ENCODE measurements around the gene YY1.

The YY1 gene

GRCh38 chr14:100238419-100239210, at the start of gene YY1:
Gene YY1, plus strand, starts transcription at chr14:100239144. Its CDS starts 101 bp downstream, at chr14:100239245.
- no peaks in the 10 kb centered on the region for H3K36me3 ChIP-seq (ENCODE audit: insufficient read depth, low read length)
- peak within 1 kb of the TSS; percentile 96 for H3K9ac ChIP-seq (ENCODE audit: low read depth, low read length)
- 0 out of 2 replicates have a peak, but pooled peaks cover 5% of the 10 kb centered on the region for H3K4me1 ChIP-seq (ENCODE audit: insufficient read depth, low read length)
- H3K9me3 ChIP-seq (ENCODE audit: control insufficient read depth, insufficient read depth, low read length): no peaks in the 10 kb centered on the region

GRCh38 chr14:100190126-100190525, 48.8 kb upstream of the YY1 start:
- H3K36me3 ChIP-seq (ENCODE audit: insufficient read depth, low read length): no peaks in the 10 kb centered on the region
- H3K9me3 ChIP-seq (ENCODE audit: control insufficient read depth, insufficient read depth, low read length): no peaks in the 10 kb centered on the region
- no peak overlapping the region for H3K9ac ChIP-seq (ENCODE audit: low read depth, low read length)
- H3K4me1 ChIP-seq (ENCODE audit: insufficient read depth, low read length): peaks cover 4% of the 10 kb centered on the region

GRCh38 chr14:100191584-100192249, 47.2 kb upstream of the YY1 start:
- H3K9ac ChIP-seq (ENCODE audit: low read depth, low read length): no peak overlapping the region
- no peaks in the 10 kb centered on the region for H3K36me3 ChIP-seq (ENCODE audit: insufficient read depth, low read length)
- H3K9me3 ChIP-seq (ENCODE audit: control insufficient read depth, insufficient read depth, low read length): no peaks in the 10 kb centered on the region
- peaks cover 4% of the 10 kb centered on the region for H3K4me1 ChIP-seq (ENCODE audit: insufficient read depth, low read length)

- Histone ChIP-seq H3K4me1 (ENCODE audit: insufficient read depth, low read length) (peaks cover 4% of the 10 kb centered on the region), H3K36me3 (ENCODE audit: insufficient read depth, low read length) (no peaks in the 10 kb centered on the region), H3K9ac (ENCODE audit: low read depth, low read length) (peak overlapping the region; percentile 38; the same call in 1 of the 2 replicates), H3K9me3 (ENCODE audit: control insufficient read depth, insufficient read depth, low read length) (no peaks in the 10 kb centered on the region)
Measured at GRCh38 chr14:100192250-100192671, 46.7 kb upstream of the YY1 start.

- Histone ChIP-seq H3K9me3 (ENCODE audit: control insufficient read depth, insufficient read depth, low read length) (no peaks in the 10 kb centered on the region), H3K4me1 (ENCODE audit: insufficient read depth, low read length) (peaks cover 4% of the 10 kb centered on the region), H3K36me3 (ENCODE audit: insufficient read depth, low read length) (no peaks in the 10 kb centered on the region), H3K9ac (ENCODE audit: low read depth, low read length) (peak overlapping the region; percentile 38; the same call in 1 of the 2 replicates)
Measured at GRCh38 chr14:100192672-100193416, 46.1 kb upstream of the YY1 start.

GRCh38 chr14:100193417-100194357, 45.3 kb upstream of the YY1 start:
- H3K9ac ChIP-seq (ENCODE audit: low read depth, low read length): peak overlapping the region; percentile 32; the same call in 1 of the 2 replicates

GRCh38 chr14:100199240-100199860, 39.6 kb upstream of the YY1 start:
- H3K36me3 ChIP-seq (ENCODE audit: insufficient read depth, low read length): no peaks in the 10 kb centered on the region
- no peak overlapping the region for H3K9ac ChIP-seq (ENCODE audit: low read depth, low read length)
- peaks cover 6% of the 10 kb centered on the region; the same call in 1 of the 2 replicates for H3K4me1 ChIP-seq (ENCODE audit: insufficient read depth, low read length)
- no peaks in the 10 kb centered on the region for H3K9me3 ChIP-seq (ENCODE audit: control insufficient read depth, insufficient read depth, low read length)

More at GRCh38 chr14:100193417-100194357, 45.3 kb upstream of the YY1 start:
- H3K9me3 ChIP-seq (ENCODE audit: control insufficient read depth, insufficient read depth, low read length): no peaks in the 10 kb centered on the region
- H3K36me3 ChIP-seq (ENCODE audit: insufficient read depth, low read length): no peaks in the 10 kb centered on the region
- peaks cover 4% of the 10 kb centered on the region for H3K4me1 ChIP-seq (ENCODE audit: insufficient read depth, low read length)

GRCh38 chr14:100200311-100200710, 38.6 kb upstream of the YY1 start:
- Histone ChIP-seq H3K9me3 (ENCODE audit: control insufficient read depth, insufficient read depth, low read length) (no peaks in the 10 kb centered on the region), H3K36me3 (ENCODE audit: insufficient read depth, low read length) (no peaks in the 10 kb centered on the region), H3K4me1 (ENCODE audit: insufficient read depth, low read length) (peaks cover 6% of the 10 kb centered on the region; the same call in 1 of the 2 replicates), H3K9ac (ENCODE audit: low read depth, low read length) (no peak overlapping the region)

- peaks cover 6% of the 10 kb centered on the region; the same call in 1 of the 2 replicates for H3K4me1 ChIP-seq (ENCODE audit: insufficient read depth, low read length)
- H3K9ac ChIP-seq (ENCODE audit: low read depth, low read length): no peak overlapping the region
- H3K36me3 ChIP-seq (ENCODE audit: insufficient read depth, low read length): no peaks in the 10 kb centered on the region
- no peaks in the 10 kb centered on the region for H3K9me3 ChIP-seq (ENCODE audit: control insufficient read depth, insufficient read depth, low read length)
Measured at GRCh38 chr14:100201701-100202100, 37.2 kb upstream of the YY1 start.

- Histone ChIP-seq H3K9me3 (ENCODE audit: control insufficient read depth, insufficient read depth, low read length) (no peaks in the 10 kb centered on the region), H3K4me1 (ENCODE audit: insufficient read depth, low read length) (peaks cover 6% of the 10 kb centered on the region; the same call in 1 of the 2 replicates), H3K36me3 (ENCODE audit: insufficient read depth, low read length) (no peaks in the 10 kb centered on the region), H3K9ac (ENCODE audit: low read depth, low read length) (no peak overlapping the region)
Measured at GRCh38 chr14:100202712-100203111, 36.2 kb upstream of the YY1 start.

- Histone ChIP-seq H3K36me3 (ENCODE audit: insufficient read depth, low read length) (no peaks in the 10 kb centered on the region), H3K9ac (ENCODE audit: low read depth, low read length) (no peak overlapping the region), H3K4me1 (ENCODE audit: insufficient read depth, low read length) (peaks cover 6% of the 10 kb centered on the region; the same call in 1 of the 2 replicates), H3K9me3 (ENCODE audit: control insufficient read depth, insufficient read depth, low read length) (no peaks in the 10 kb centered on the region)
Measured at GRCh38 chr14:100203146-100203545, 35.8 kb upstream of the YY1 start.

GRCh38 chr14:100203962-100204834, 34.7 kb upstream of the YY1 start:
- peaks cover 3% of the 10 kb centered on the region; the same call in 1 of the 2 replicates for H3K4me1 ChIP-seq (ENCODE audit: insufficient read depth, low read length)
- no peaks in the 10 kb centered on the region for H3K9me3 ChIP-seq (ENCODE audit: control insufficient read depth, insufficient read depth, low read length)
- H3K36me3 ChIP-seq (ENCODE audit: insufficient read depth, low read length): no peaks in the 10 kb centered on the region
- H3K9ac ChIP-seq (ENCODE audit: low read depth, low read length): no peak overlapping the region
